Measurements from ENCODE around the gene SOWAHC. TPM values are rescaled to one million over a fixed set of nuclear protein-coding genes. Genes with fewer than 3 reads are reported as not detected.

The SOWAHC gene
- total RNA-seq, 2 donors from 2014 or later = 8.8 to 11.2 TPM

GRCh38 chr2:109591206-109591605 lies 23.0 kb upstream of the SOWAHC start:
- Histone ChIP-seq H3K27me3 (no peaks in the 10 kb centered on the region), H3K36me3 (replicated peaks in 1 of 2; ENCODE audit: insufficient read depth in 1 of 2, low read depth in 2 of 2) (no peaks in the 10 kb centered on the region), H3K27ac (no peak overlapping the region), H3K4me3 (no peak overlapping the region), H3K4me1 (no peaks in the 10 kb centered on the region), H3K9me3 (no peaks in the 10 kb centered on the region)
- TF ChIP-seq CTCF (IDR thresholded peaks at IDR 0.05) (no peak), POLR2A (IDR thresholded peaks at IDR 0.05) (no peak)
- no peak for DNase-seq
- ATAC-seq = no peak
- intact Hi-C loops (cut with DNase I) = no loop called here

- DNase-seq (no peak), ATAC-seq (no peak)
- no peak overlapping the region for H3K4me3 ChIP-seq
- no peaks in the 10 kb centered on the region for H3K36me3 ChIP-seq (replicated peaks in 1 of 2; ENCODE audit: insufficient read depth in 1 of 2, low read depth in 2 of 2)
- H3K27me3 ChIP-seq = no peaks in the 10 kb centered on the region
- no peak for TF ChIP-seq CTCF (IDR thresholded peaks at IDR 0.05)
- no peak for TF ChIP-seq POLR2A (IDR thresholded peaks at IDR 0.05)
- H3K27ac ChIP-seq = no peak overlapping the region
- no peaks in the 10 kb centered on the region for H3K9me3 ChIP-seq
- no peaks in the 10 kb centered on the region for H3K4me1 ChIP-seq
- intact Hi-C loops (cut with DNase I) = no loop called here
- WGBS, 2 donors = 94 to 96% methylated on average over 3 of the region's 3 CpGs
Observed at GRCh38 chr2:109592905-109593304, 21.3 kb upstream of the SOWAHC start.

- Histone ChIP-seq H3K4me3 (no peak overlapping the region), H3K36me3 (replicated peaks in 1 of 2; ENCODE audit: insufficient read depth in 1 of 2, low read depth in 2 of 2) (no peaks in the 10 kb centered on the region), H3K4me1 (no peaks in the 10 kb centered on the region), H3K27ac (no peak overlapping the region), H3K27me3 (no peaks in the 10 kb centered on the region), H3K9me3 (no peaks in the 10 kb centered on the region)
- DNase-seq (no peak), ATAC-seq (no peak)
- intact Hi-C loops (cut with DNase I) = no loop called here
- TF ChIP-seq POLR2A (IDR thresholded peaks at IDR 0.05) (no peak), CTCF (IDR thresholded peaks at IDR 0.05) (no peak)
- 85 to 89% methylated on average over 16 of the region's 16 CpGs for whole genome bisulfite sequencing, 2 donors
Observed at GRCh38 chr2:109594246-109594885, 19.8 kb upstream of the SOWAHC start.

- no peak overlapping the region for H3K4me3 ChIP-seq
- no peak for ATAC-seq
- no peak for TF ChIP-seq POLR2A (IDR thresholded peaks at IDR 0.05)
Observed at GRCh38 chr2:109595644-109596043, 18.5 kb upstream of the SOWAHC start.

GRCh38 chr2:109597283-109597682 lies 16.9 kb upstream of the SOWAHC start:
- 70 to 80% methylated on average over 3 of the region's 3 CpGs for WGBS, 2 donors
- no peak for TF ChIP-seq POLR2A (IDR thresholded peaks at IDR 0.05)
- ATAC-seq (no peak), DNase-seq (no peak)
- Histone ChIP-seq H3K4me3 (no peak overlapping the region), H3K9me3 (no peaks in the 10 kb centered on the region), H3K27ac (no peak overlapping the region), H3K36me3 (replicated peaks in 1 of 2; ENCODE audit: insufficient read depth in 1 of 2, low read depth in 2 of 2) (no peaks in the 10 kb centered on the region), H3K4me1 (no peaks in the 10 kb centered on the region), H3K27me3 (no peaks in the 10 kb centered on the region)
- intact Hi-C loops (cut with DNase I) = no loop called here

More at GRCh38 chr2:109595644-109596043, 18.5 kb upstream of the SOWAHC start:
- Histone ChIP-seq H3K27me3 (no peaks in the 10 kb centered on the region), H3K27ac (no peak overlapping the region), H3K9me3 (no peaks in the 10 kb centered on the region), H3K4me1 (no peaks in the 10 kb centered on the region), H3K36me3 (replicated peaks in 1 of 2; ENCODE audit: insufficient read depth in 1 of 2, low read depth in 2 of 2) (no peaks in the 10 kb centered on the region)
- DNase-seq = no peak
- WGBS, 2 donors = 80 to 85% methylated on average over 4 of the region's 4 CpGs
- intact Hi-C loops (cut with DNase I) = no loop called here

GRCh38 chr2:109601783-109602182 lies 12.4 kb upstream of the SOWAHC start:
- Histone ChIP-seq H3K4me3 (no peak overlapping the region), H3K9me3 (no peaks in the 10 kb centered on the region), H3K36me3 (replicated peaks in 1 of 2; ENCODE audit: insufficient read depth in 1 of 2, low read depth in 2 of 2) (no peaks in the 10 kb centered on the region), H3K27ac (no peak overlapping the region), H3K27me3 (no peaks in the 10 kb centered on the region), H3K4me1 (no peaks in the 10 kb centered on the region)
- 71 to 79% methylated on average over 6 of the region's 6 CpGs for WGBS, 2 donors
- TF ChIP-seq POLR2A (IDR thresholded peaks at IDR 0.05) (no peak), CTCF (IDR thresholded peaks at IDR 0.05) (no peak)
- intact Hi-C loops (cut with DNase I) = no loop called here
- no peak for ATAC-seq
- no peak for DNase-seq

Data from body of pancreas (tissue), 4 donors.